Mucosa of descending colon (tissue), 3 donors: Measurements from ENCODE around the gene SYNPO. TPM values are rescaled to one million over a fixed set of nuclear protein-coding genes. Genes with fewer than 3 reads are reported as not detected.

Experiments
- ATAC-seq: fragments of 200-7000 bp; cut with Tn5 transposase; one replicate; pipeline ENCODE4 v1.9.1; 2020; ENCODE audit warnings: mild to moderate bottlenecking, moderate library complexity
- DNase-seq, 3 donors: peaks; one replicate each; pipeline ENCODE4 v3.0.0-alpha.2; 2020
- H3K36me3 ChIP-seq: fragments of 200-600 bp; one replicate; pipeline ENCODE4 v1.8.0; 2021; ENCODE audit warnings: low read depth, mild to moderate bottlenecking
- H3K4me1 ChIP-seq: fragments of 200-600 bp; one replicate; pipeline ENCODE4 v1.8.0; 2021; ENCODE audit warnings: low read depth, mild to moderate bottlenecking
- H3K4me3 ChIP-seq: fragments of 200-600 bp; one replicate; pipeline ENCODE4 v1.8.0; 2021; ENCODE audit warnings: mild to moderate bottlenecking
- H3K9me3 ChIP-seq: fragments of 200-600 bp; one replicate; pipeline ENCODE4 v1.8.0; 2021; ENCODE audit warnings: mild to moderate bottlenecking
- intact Hi-C, 2 donors: fragments of 100-400 bp; cut with DNase I in 1 of 2; cut with micrococcal nuclease in 1 of 2; formaldehyde crosslinking; loops; one replicate each; pipeline versions ENCODE4 v1.11.0 to v1.11.1; 2022; cut with DNase I, micrococcal nuclease
- total RNA-seq, 3 donors: library from RNA; stranded (reverse); fragmentation: NEBNext Ultra II Directional in 2 of 3; extraction: Animal tissue kit (Norgen Biotek cat#: 25700) in 2 of 3; gene quantifications; one replicate each; pipeline versions ENCODE4 v1.2.1 to v1.2.4, GENCODE V29; 2021 to 2023
- TF ChIP-seq, protein P1 (sequence below): fragments of 200-600 bp; IDR thresholded peaks from one replicate; pipeline ENCODE4 v1.8.0; 2022; ENCODE audit warnings: antibody characterized with exemption, mild to moderate bottlenecking
- donor health status: DM: no; HTN: no; CAD: no; lungs with moderate emphysema.
- donor health status: DM: no; HTN: no; CAD: no.
- donor health status: DM: no; HTN: yes; CAD: no.

SYNPO gene
- total RNA-seq, 3 donors from 2014 or later = 62.9 to 73.6 (median 63.9) TPM

DNA sequence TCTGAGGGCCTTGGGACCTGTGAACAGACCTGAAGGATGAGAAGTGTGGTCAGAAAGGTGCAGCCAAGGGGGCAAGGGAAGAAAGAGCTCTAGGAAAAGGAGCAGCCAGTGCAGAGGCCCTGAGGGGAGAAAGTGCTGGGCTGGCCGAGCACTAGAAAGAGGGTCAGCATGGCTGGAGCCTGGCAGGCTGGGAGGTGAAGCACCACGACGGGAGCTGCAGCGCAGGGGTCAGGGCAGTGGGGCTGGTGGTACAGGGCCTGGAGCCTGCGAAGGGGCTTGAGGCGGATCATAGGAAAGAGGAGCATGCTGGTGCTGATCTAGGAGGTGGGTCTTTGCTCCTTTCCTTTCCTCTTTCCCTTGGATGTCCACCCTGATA is 9.1 kb upstream of the SYNPO start:
- H3K9me3 ChIP-seq = no peaks in the 10 kb centered on the region
- TF ChIP-seq, protein P1, sequence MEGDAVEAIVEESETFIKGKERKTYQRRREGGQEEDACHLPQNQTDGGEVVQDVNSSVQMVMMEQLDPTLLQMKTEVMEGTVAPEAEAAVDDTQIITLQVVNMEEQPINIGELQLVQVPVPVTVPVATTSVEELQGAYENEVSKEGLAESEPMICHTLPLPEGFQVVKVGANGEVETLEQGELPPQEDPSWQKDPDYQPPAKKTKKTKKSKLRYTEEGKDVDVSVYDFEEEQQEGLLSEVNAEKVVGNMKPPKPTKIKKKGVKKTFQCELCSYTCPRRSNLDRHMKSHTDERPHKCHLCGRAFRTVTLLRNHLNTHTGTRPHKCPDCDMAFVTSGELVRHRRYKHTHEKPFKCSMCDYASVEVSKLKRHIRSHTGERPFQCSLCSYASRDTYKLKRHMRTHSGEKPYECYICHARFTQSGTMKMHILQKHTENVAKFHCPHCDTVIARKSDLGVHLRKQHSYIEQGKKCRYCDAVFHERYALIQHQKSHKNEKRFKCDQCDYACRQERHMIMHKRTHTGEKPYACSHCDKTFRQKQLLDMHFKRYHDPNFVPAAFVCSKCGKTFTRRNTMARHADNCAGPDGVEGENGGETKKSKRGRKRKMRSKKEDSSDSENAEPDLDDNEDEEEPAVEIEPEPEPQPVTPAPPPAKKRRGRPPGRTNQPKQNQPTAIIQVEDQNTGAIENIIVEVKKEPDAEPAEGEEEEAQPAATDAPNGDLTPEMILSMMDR = no peak
- no peak for ATAC-seq
- H3K4me3 ChIP-seq = no peak overlapping the region
- intact Hi-C loops = no loop called here
- H3K36me3 ChIP-seq = no peaks in the 10 kb centered on the region
- DNase-seq = no peak
- H3K4me1 ChIP-seq = peaks cover 6% of the 10 kb centered on the region

DNA sequence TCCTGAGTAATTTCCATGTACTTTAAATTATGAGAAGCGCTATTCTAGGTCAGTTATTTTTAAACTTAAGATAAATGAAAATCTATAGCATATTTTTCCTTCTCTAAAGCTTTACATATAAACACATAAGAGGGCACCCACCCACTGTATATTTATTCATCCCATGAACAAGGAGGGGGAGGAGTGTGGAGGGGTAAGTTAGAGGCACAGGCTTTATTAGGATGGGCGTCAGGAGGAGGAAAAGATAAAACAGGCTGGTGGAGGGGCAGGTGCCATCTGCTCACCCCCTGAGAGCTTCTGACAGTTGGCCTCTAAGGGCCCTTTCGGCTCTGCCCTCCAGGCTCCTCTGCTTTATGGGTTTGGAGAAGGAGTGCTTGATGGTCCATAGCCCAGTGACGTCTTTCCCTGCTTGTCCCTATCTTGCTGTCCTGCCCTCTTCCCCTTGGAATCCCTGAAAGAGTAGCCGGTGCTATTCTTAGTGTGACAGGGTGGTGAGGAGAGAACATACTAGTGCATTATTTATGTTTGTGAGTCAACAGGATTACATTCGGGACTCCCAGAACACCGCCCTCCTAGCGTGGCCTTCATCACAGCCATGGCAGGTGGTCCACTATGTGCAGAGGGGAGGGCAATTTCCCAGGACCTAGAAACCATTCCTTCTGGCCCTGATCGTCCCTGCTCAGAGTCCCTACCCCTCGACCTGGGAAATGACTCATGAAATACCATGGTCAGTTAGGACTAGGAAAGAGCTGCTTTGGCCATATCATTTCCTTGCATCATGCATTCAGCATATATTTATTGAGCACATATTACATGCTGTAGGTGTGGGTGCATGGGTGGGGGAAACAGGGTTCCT is 7.9 kb upstream of the SYNPO start:
- Histone ChIP-seq H3K9me3 (no peaks in the 10 kb centered on the region), H3K4me1 (peaks cover 3% of the 10 kb centered on the region), H3K4me3 (no peak overlapping the region), H3K36me3 (no peaks in the 10 kb centered on the region)
- no peak for ATAC-seq
- intact Hi-C loops = no loop called here
- TF ChIP-seq, protein P1 = no peak
- DNase-seq = no peak

DNA sequence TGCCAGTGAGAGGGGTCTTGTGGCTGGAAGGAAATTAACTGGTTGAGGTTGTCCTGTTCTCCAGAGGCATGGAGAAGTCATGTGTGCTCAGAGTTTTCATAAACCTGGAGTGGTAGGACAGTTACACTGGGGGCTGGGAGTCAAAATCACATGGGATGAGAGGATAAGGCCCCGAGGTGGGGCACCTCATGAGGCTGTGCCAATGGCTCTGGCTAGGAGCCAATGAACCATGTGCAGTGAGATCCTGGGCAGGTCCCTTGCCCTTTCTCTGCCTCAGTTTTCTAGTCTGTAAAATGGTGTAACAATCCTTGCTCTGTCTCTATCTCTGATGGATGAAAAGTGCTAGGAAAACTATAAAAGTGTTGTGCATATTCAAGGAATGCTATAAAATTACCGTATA is 7.0 kb upstream of the SYNPO start:
- Histone ChIP-seq H3K9me3 (no peaks in the 10 kb centered on the region), H3K36me3 (no peaks in the 10 kb centered on the region), H3K4me1 (peaks cover 3% of the 10 kb centered on the region), H3K4me3 (no peak overlapping the region)
- DNase-seq = no peak
- intact Hi-C loops = no loop called here
- ATAC-seq = no peak
- TF ChIP-seq, protein P1 = no peak

DNA sequence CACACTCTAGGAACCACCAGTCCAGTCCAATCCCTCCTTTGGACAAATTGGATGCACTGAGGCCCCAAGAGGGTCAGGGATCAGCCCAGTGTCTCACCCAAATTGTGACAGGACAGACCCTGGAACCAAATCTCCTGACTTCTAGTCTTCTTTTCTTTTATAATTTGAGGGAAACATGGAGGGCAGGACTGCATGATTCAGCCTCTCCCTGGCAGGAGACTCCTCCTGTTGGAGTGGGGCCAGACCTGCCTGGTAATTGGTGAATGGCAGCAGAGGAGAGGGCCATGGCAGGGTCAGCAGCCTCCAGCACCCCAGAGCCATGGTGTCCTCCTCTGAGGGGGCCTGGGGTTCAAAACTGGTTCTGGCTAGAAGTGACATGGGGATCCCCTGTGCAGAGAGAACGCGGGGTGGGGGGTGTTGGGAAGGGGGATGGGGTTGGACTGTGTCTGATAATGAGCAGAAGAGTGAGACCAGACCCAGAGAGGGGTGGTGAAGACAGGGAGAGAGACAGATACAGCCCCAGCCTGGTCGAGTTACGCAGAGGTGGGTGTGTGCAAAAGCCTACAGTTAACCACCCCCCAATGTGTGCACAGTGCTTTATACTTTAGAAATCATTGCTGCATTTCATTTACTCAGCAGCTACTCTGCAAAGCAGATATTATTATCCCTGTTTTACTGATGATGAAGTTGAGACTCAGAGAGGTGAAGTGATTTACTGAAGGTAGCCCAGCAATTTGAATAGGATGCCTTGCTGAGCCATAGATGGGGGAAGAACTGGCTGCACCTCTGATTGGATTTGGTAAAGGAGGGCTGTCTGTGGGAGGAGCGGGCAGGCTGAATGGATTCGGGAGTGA is 3.8 kb upstream of the SYNPO start:
- peak in 2 of 3 donors; percentile 72 to 73 for DNase-seq
- Histone ChIP-seq H3K9me3 (no peaks in the 10 kb centered on the region), H3K36me3 (no peaks in the 10 kb centered on the region), H3K4me3 (no peak overlapping the region), H3K4me1 (peaks cover 5% of the 10 kb centered on the region)
- TF ChIP-seq, protein P1 = no peak
- intact Hi-C loops = no loop called here
- peak; percentile 53 for ATAC-seq

DNA sequence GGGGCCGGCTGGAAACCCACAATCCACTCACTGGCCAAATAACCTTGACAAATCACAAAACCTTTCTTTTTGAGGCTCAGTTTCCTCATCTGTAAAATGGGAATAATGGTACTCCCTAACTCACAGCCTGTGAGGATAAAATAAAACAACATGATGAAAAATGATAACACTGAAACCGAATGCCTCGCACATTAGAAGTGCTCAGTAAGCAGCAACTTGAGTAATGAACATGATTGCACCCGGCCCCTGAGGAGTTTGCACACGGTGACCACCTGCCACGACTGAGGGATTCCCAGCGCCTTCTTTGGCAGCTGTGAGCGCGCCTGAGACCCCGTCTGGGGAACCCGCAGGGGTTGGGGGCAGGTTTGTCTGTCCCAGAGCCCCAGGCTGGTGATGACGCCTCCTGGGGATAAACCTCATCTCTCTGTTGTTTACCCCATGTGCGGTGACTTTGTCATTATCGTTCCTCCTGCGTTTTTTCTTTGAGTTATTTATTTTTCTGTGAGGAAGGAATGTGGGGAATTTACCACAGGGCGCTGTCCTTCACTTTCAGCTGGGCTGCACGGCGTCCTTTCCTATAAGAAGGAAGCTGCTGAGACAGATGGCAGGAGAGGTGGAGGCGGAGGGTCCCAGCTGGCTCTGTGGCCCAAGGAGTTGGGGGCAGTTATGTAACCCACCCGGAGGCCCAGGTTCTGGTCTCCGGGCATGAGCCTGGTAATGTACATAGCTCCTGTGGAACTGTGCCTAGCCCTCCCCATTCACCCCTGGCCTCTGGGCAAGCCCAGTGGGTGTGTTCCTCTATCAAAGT is 3.0 kb upstream of the SYNPO start:
- TF ChIP-seq, protein P1 = no peak
- DNase-seq = no peak
- H3K9me3 ChIP-seq = no peaks in the 10 kb centered on the region
- intact Hi-C loops = no loop called here
- H3K4me1 ChIP-seq = peaks cover 6% of the 10 kb centered on the region
- H3K4me3 ChIP-seq = no peak overlapping the region
- no peak for ATAC-seq
- no peaks in the 10 kb centered on the region for H3K36me3 ChIP-seq
